ENCODE data around the gene GPR78. TPM values are rescaled to one million over a fixed set of nuclear protein-coding genes. Genes with fewer than 3 reads are reported as not detected.

The GPR78 gene, protein sequence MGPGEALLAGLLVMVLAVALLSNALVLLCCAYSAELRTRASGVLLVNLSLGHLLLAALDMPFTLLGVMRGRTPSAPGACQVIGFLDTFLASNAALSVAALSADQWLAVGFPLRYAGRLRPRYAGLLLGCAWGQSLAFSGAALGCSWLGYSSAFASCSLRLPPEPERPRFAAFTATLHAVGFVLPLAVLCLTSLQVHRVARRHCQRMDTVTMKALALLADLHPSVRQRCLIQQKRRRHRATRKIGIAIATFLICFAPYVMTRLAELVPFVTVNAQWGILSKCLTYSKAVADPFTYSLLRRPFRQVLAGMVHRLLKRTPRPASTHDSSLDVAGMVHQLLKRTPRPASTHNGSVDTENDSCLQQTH
- 23.1 TPM for total RNA-seq

GRCh38 chr4:8580321-8581093 lies at the start of gene GPR78:
Gene GPR78, plus strand, starts transcription at chr4:8580392. Its CDS starts 591 bp downstream, at chr4:8580983.
- TF ChIP-seq, protein P1, sequence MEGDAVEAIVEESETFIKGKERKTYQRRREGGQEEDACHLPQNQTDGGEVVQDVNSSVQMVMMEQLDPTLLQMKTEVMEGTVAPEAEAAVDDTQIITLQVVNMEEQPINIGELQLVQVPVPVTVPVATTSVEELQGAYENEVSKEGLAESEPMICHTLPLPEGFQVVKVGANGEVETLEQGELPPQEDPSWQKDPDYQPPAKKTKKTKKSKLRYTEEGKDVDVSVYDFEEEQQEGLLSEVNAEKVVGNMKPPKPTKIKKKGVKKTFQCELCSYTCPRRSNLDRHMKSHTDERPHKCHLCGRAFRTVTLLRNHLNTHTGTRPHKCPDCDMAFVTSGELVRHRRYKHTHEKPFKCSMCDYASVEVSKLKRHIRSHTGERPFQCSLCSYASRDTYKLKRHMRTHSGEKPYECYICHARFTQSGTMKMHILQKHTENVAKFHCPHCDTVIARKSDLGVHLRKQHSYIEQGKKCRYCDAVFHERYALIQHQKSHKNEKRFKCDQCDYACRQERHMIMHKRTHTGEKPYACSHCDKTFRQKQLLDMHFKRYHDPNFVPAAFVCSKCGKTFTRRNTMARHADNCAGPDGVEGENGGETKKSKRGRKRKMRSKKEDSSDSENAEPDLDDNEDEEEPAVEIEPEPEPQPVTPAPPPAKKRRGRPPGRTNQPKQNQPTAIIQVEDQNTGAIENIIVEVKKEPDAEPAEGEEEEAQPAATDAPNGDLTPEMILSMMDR (IDR thresholded peaks at IDR 0.05): no peak
- TF ChIP-seq POLR2AphosphoS5 (IDR thresholded peaks at IDR 0.05; ENCODE audit: insufficient read depth in 1 of 2, low read depth in 1 of 2): no peak
- no peak for TF ChIP-seq POLR2A (IDR thresholded peaks at IDR 0.05)
- intact Hi-C loops (cut with DNase I): no loop called here
- H3K27me3 ChIP-seq: peaks cover 6% of the 10 kb centered on the region
- H3K4me3 ChIP-seq: no peak within 1 kb of the TSS
- no peak for DNase-seq (ENCODE audit: extremely low spot score in 2 of 2)
- H3K9me3 ChIP-seq: no peaks in the 10 kb centered on the region
- H3K27ac ChIP-seq: no peak within 1 kb of the TSS
- H3K4me1 ChIP-seq: peaks cover 5% of the 10 kb centered on the region
- H3K36me3 ChIP-seq: no peaks in the 10 kb centered on the region

- no peak overlapping the region for H3K27ac ChIP-seq
- TF ChIP-seq POLR2A (IDR thresholded peaks at IDR 0.05) (no peak), POLR2AphosphoS5 (IDR thresholded peaks at IDR 0.05; ENCODE audit: insufficient read depth in 1 of 2, low read depth in 1 of 2) (no peak)
- TF ChIP-seq, protein P1 (IDR thresholded peaks at IDR 0.05): no peak
- intact Hi-C loops (cut with DNase I): no loop called here
Measured at GRCh38 chr4:8532245-8532781, 47.9 kb upstream of the GPR78 start.

GRCh38 chr4:8533274-8533865 lies 46.8 kb upstream of the GPR78 start:
- H3K36me3 ChIP-seq: no peaks in the 10 kb centered on the region
- intact Hi-C loops (cut with DNase I): no loop called here
- no peak overlapping the region for H3K4me3 ChIP-seq
- H3K27me3 ChIP-seq: no peaks in the 10 kb centered on the region
- DNase-seq (ENCODE audit: extremely low spot score in 2 of 2): no peak
- no peak for TF ChIP-seq POLR2AphosphoS5 (IDR thresholded peaks at IDR 0.05; ENCODE audit: insufficient read depth in 1 of 2, low read depth in 1 of 2)
- TF ChIP-seq, protein P1 (IDR thresholded peaks at IDR 0.05): no peak
- peak overlapping the region; percentile 3 for H3K27ac ChIP-seq
- H3K4me1 ChIP-seq: peaks cover 19% of the 10 kb centered on the region
- H3K9me3 ChIP-seq: no peaks in the 10 kb centered on the region

More at GRCh38 chr4:8532245-8532781, 47.9 kb upstream of the GPR78 start:
- no peaks in the 10 kb centered on the region for H3K27me3 ChIP-seq
- H3K4me1 ChIP-seq: peaks cover 17% of the 10 kb centered on the region
- no peak overlapping the region for H3K4me3 ChIP-seq
- H3K9me3 ChIP-seq: no peaks in the 10 kb centered on the region
- DNase-seq (ENCODE audit: extremely low spot score in 2 of 2): no peak
- no peaks in the 10 kb centered on the region for H3K36me3 ChIP-seq

DNA sequence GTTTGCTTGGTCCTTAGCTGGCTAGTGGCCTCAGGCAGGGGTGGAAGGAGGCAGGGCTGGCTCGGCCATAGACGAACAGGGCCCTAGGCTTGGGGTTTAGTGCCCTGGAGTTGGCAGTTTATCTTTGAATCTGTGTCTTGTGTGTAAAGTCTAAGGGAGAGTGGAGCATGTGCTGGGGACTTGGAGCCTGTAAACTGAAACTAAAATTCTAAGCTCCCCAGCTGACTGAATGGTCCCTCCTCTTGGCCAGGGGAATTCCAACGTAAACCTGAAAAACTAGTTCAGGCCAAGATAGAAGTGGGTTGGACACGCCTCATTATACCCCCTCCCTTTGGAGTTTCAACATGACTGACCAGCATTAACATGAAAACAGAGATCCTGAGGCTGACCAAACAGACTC lies 46.1 kb upstream of the GPR78 start:
- no peak overlapping the region for H3K4me3 ChIP-seq
- intact Hi-C loops (cut with DNase I): no loop called here
- H3K36me3 ChIP-seq: no peaks in the 10 kb centered on the region
- no peaks in the 10 kb centered on the region for H3K27me3 ChIP-seq
- peak overlapping the region; percentile 3 for H3K27ac ChIP-seq
- no peaks in the 10 kb centered on the region for H3K9me3 ChIP-seq
- TF ChIP-seq POLR2AphosphoS5 (IDR thresholded peaks at IDR 0.05; ENCODE audit: insufficient read depth in 1 of 2, low read depth in 1 of 2) (peak in 1 of 2 donors; percentile 24), POLR2A (IDR thresholded peaks at IDR 0.05) (no peak)
- TF ChIP-seq, protein P1 (IDR thresholded peaks at IDR 0.05): no peak
- peaks cover 19% of the 10 kb centered on the region for H3K4me1 ChIP-seq
- DNase-seq (ENCODE audit: extremely low spot score in 2 of 2): no peak
